Adrenal gland (tissue), 12 donors: ENCODE measurements around the gene JAKMIP2. TPM values are rescaled to one million over a fixed set of nuclear protein-coding genes. Genes with fewer than 3 reads are reported as not detected.
"Not testable (repeated sequence)": the region's sequence is repeated elsewhere in the genome, so short reads cannot be mapped to it uniquely, and the experiment has no call there.

Source experiments
- DNase-seq, 7 donors: peaks; one replicate each; pipeline ENCODE4 v3.0.0-alpha.2; 2019 to 2020
- H3K27ac ChIP-seq, 5 donors: fragments of 200-600 bp; sonication (generic) in 4 of 5; 1 replicate in 3 of 5; 2 replicates in 2 of 5; pipeline versions ENCODE4 v1.5.1 to v1.8.0; 2016 to 2020; ENCODE audit warnings: mild to moderate bottlenecking in 1 of 5
- H3K27me3 ChIP-seq: fragments of 200-600 bp; 2 replicates; pipeline ENCODE4 v1.8.0; 2021
- H3K36me3 ChIP-seq, 2 donors: fragments of 200-600 bp; replicated peaks in 1 of 2; 1 replicate in 1 of 2; 2 replicates in 1 of 2; pipeline versions ENCODE4 v1.5.1 to v1.8.0; 2018 to 2022
- H3K4me1 ChIP-seq, 2 donors: fragments of 200-600 bp; replicated peaks in 1 of 2; 1 replicate in 1 of 2; 2 replicates in 1 of 2; pipeline versions ENCODE4 v1.5.1 to v1.8.0; 2018 to 2021
- H3K4me3 ChIP-seq, 4 donors: fragments of 200-600 bp; sonication (generic) in 3 of 4; one replicate each; pipeline ENCODE4 v1.5.1; 2016 to 2018
- H3K9me3 ChIP-seq, 3 donors: fragments of 200-600 bp; sonication (generic) in 1 of 3; replicated peaks in 1 of 3; 1 replicate in 2 of 3; 2 replicates in 1 of 3; pipeline versions ENCODE4 v1.5.1 to v1.8.0; 2016 to 2021
- CTCF ChIP-seq, 6 experiments: fragments of 450-650 bp in 4 of 6; fragments of 200-600 bp in 2 of 6; sonication (generic) in 1 of 6; IDR thresholded peaks; 1 replicate in 5 of 6; 2 replicates in 1 of 6; pipeline versions ENCODE4 v1.5.1 to v1.8.0; 2016 to 2021; ENCODE audit warnings: antibody characterized with exemption in 6 of 6, mild to moderate bottlenecking in 2 of 6, moderate library complexity in 1 of 6
- POLR2A ChIP-seq, 2 donors: fragments of 450-650 bp; IDR thresholded peaks; one replicate each; pipeline ENCODE4 v1.6.1; 2017; ENCODE audit warnings: antibody characterized with exemption in 2 of 2, mild to moderate bottlenecking in 2 of 2, moderate library complexity in 1 of 2
- WGBS, 4 donors: extraction: QIAGEN DNeasy Blood & Tissue Kit in 2 of 4; methylation state at CpG; one replicate each; pipeline versions ENCODE4 v1.1.5 to v1.1.7; 2013 to 2017; 5-methylcytosine and 5-hydroxymethylcytosine counted together
- intact Hi-C, 2 donors: fragments of 100-400 bp; cut with DNase I; formaldehyde crosslinking; loops; one replicate each; pipeline versions ENCODE4 v1.14.1 to v1.15.0; 2022 to 2023
- polyA plus RNA-seq, 3 donors: library from polyadenylated mRNA; stranded (reverse); fragments of 200-250 nt in 2 of 3; fragments of 350-450 nt in 1 of 3; fragmentation: Illumina TruSeq in 1 of 3; extraction: RNeasy Lipid Tissue Mini Kit (QIAGEN cat#74804) in 1 of 3; gene quantifications; one replicate each; pipeline ENCODE4 v1.2.3, GENCODE V29; 2013 to 2014
- total RNA-seq, 9 donors: library from RNA; depleted of rRNA in 4 of 9; stranded (reverse); fragments of >200 nt in 4 of 9; fragments of 120-200 nt in 1 of 9; fragmentation: NEBNext Ultra II Directional in 1 of 9; extraction: Animal tissue kit (Norgen Biotek cat#: 25700) in 1 of 9; gene quantifications; one replicate each; pipeline versions ENCODE4 v1.1.0 to v1.2.4, GENCODE V29; 2013 to 2023
- donor health status: healthy with polysubstance abuse.
- donor health status: Bipolar disorder and iron deficiency.
- donor health status: DM: yes; HTN: yes; CAD: no.
- donor health status: DM: no; HTN: no; CAD: no.
- donor health status: DM: no; HTN: no; CAD: no.
- donor health status: DM: yes; HTN: yes; CAD: no.

JAKMIP2 gene
- total and polyA plus RNA-seq, 12 donors: 0.71 to 56.8 (median 4.0) TPM

GRCh38 chr5:147826361-147826760 lies 43.8 kb upstream of the JAKMIP2 start:
- Histone ChIP-seq H3K36me3 (no peaks in the 10 kb centered on the region), H3K27me3 (no peaks in the 10 kb centered on the region), H3K4me1 (no peaks in the 10 kb centered on the region), H3K4me3 (no peak overlapping the region), H3K9me3 (no peaks in the 10 kb centered on the region), H3K27ac (no peak overlapping the region)
- 60 to 73% (median 70%) methylated on average over 2 of the region's 2 CpGs for WGBS, 4 donors
- no peak for TF ChIP-seq CTCF (IDR thresholded peaks at IDR 0.05)
- TF ChIP-seq POLR2A (IDR thresholded peaks at IDR 0.05): no peak
- intact Hi-C loops: no loop called here
- no peak for DNase-seq

- DNase-seq: peak; percentile 29 to 83 (median 59)
- Histone ChIP-seq H3K9me3 (no peaks in the 10 kb centered on the region), H3K36me3 (no peaks in the 10 kb centered on the region), H3K27ac (no peak overlapping the region), H3K27me3 (no peaks in the 10 kb centered on the region), H3K4me1 (no peaks in the 10 kb centered on the region), H3K4me3 (no peak overlapping the region)
- TF ChIP-seq POLR2A (IDR thresholded peaks at IDR 0.05) (no peak), CTCF (IDR thresholded peaks at IDR 0.05) (peak; percentile 92 to 99 (median 99))
- intact Hi-C loops: loop anchor here (2.0 to 5.0 kb wide), 2 partner anchors 196 kb away; no protein-coding TSS in a partner anchor
- WGBS, 4 donors: 3 to 7% (median 4%) methylated on average over 4 of the region's 4 CpGs
Observed at GRCh38 chr5:147822686-147823491, 40.4 kb upstream of the JAKMIP2 start.

GRCh38 chr5:147822222-147822621 lies 39.7 kb upstream of the JAKMIP2 start:
- WGBS, 4 donors: 88 to 97% (median 91%) methylated on average over 3 of the region's 3 CpGs
- intact Hi-C loops: loop anchor here (2.0 to 5.0 kb wide), 2 partner anchors 195 kb away; no protein-coding TSS in a partner anchor

GRCh38 chr5:147821766-147822165 lies 39.2 kb upstream of the JAKMIP2 start:
- no peaks in the 10 kb centered on the region for H3K27me3 ChIP-seq
- intact Hi-C loops: loop anchor here (2.0 to 5.0 kb wide), 2 partner anchors 194 to 195 kb away; no protein-coding TSS in a partner anchor

More at GRCh38 chr5:147822222-147822621, 39.7 kb upstream of the JAKMIP2 start:
- H3K4me1 ChIP-seq, H3K4me3 ChIP-seq, H3K9me3 ChIP-seq, H3K36me3 ChIP-seq, H3K27me3 ChIP-seq, DNase-seq, H3K27ac ChIP-seq: not testable (repeated sequence)

More at GRCh38 chr5:147821766-147822165, 39.2 kb upstream of the JAKMIP2 start:
- Histone ChIP-seq H3K9me3 (no peaks in the 10 kb centered on the region), H3K27ac (no peak overlapping the region), H3K4me1 (no peaks in the 10 kb centered on the region), H3K36me3 (no peaks in the 10 kb centered on the region), H3K4me3 (no peak overlapping the region)
- 86 to 91% (median 88%) methylated on average over 5 of the region's 5 CpGs for WGBS, 4 donors
- DNase-seq: no peak
- TF ChIP-seq POLR2A (IDR thresholded peaks at IDR 0.05) (no peak), CTCF (IDR thresholded peaks at IDR 0.05) (no peak)
